Activated naive CD4-positive, alpha-beta T cell treated with Interleukin-2 at 50 U/mL for 16 hours (primary cell): ENCODE results near the gene REC8.

Source experiments
- DNase-seq: peaks from one replicate; pipeline ENCODE4 v3.0.0-alpha.2; 2020

Gene REC8

DNA sequence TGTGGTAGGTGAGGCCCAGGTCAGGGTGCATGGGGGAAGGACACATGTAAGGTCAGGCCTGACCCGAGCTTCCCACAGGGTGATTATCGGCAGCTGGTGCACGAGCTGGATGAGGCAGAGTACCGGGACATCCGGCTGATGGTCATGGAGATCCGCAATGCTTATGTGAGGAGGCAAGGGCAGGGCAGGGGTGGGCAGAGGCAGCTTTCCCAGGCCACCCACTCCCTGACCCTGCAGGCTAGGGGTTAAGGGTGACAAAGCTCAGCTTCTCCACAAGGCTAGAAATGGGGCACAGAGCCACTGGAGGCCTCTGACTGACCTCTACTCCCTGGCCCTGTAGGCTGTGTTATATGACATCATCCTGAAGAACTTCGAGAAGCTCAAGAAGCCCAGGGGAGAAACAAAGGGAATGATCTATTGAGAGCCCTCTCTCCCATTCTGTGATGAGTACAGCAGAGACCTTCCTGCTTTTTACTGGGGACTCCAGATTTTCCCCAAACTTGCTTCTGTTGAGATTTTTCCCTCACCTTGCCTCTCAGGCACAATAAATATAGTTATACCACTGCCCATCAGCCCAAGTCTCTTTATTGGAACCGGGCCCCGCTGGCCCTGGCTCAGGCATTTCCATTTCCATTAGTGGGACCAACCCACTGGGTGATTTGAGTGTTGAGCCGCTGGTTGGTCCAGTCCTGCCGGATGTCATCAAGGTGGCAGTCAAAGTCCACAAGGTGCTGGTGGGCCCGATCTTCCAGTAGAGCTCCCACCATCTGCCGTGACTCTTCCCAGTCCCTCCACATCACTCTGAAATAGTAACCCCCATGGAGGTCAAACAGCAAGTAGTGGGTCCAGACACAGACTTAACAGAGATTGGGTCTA is 33.2 kb upstream of the REC8 start:
- no peak for DNase-seq

DNA sequence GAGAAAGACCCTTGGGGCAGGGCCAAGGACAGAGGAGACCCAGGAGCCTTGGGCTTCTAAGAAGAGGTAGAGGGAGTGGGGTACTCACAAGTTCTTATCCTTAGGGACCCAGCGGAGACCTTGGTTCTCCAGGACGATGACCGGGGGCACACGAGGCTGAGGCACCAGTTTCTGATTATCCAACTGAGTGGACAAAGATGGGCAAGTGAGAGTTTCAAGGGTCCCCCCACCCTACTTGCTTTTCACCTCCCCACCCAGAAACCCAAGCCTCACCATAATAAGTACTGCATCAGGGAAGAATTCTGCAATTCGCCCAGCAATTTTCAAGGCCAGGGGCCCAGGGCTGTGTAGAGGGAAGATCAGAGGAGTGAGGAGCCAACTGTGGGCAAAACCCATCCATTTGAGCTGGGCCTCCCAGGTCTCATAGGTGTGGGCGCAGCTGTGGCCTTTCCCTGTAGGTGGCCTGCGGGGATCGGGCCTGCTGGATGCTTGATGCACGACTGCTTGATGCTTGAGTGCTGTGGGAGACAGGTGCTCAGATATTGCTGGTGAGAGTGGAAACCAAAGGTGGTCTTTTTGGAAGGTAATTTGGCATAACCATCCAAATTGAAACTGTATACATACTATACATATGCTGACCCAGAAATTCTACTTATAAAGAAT is 32.5 kb upstream of the REC8 start:
- DNase-seq: peak; percentile 32

DNA sequence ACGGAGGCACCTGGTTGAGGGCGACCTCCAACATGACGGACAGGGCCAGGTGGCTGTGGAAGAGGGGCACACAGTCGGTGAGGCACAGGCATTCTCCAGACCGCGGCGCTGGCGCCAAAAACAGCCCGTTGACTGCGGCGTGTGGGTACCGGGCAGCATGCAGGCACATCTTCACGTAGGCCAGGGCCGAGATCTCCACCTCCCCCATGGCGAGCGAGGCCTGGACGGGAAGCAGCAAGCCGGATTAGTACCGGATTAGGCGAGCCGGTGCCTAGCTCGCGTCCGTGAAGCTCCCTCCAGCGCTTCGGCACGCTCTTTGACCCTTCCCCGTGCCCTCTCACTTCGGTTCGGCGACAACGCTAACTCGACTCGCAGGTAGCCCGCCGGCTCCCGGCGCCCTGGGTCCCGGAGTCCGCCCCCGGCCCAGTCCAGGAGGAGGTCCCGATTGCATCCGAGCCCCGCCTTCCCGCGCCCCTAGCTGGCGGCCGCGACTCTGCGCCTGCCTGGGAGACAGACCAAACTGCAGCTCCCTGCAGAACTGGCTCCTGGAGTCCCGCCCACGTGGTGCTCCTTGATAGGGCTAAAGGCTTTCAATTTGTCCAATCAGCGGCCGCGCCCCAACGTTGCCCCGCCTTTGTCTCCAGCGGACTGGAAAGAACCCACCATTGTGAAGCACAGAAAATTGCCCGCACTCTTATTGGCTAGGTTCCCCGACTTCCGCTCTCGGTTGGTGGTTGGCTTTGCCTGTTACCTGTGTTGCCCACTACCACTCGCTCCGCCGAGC is 30.6 kb upstream of the REC8 start, which contains the start of gene EMC9:
EMC9 (minus strand) TSS at position 495 of the 784 bp plus-strand sequence; CDS start at position 208, 287 bp downstream.
- DNase-seq: peak; percentile 100

DNA sequence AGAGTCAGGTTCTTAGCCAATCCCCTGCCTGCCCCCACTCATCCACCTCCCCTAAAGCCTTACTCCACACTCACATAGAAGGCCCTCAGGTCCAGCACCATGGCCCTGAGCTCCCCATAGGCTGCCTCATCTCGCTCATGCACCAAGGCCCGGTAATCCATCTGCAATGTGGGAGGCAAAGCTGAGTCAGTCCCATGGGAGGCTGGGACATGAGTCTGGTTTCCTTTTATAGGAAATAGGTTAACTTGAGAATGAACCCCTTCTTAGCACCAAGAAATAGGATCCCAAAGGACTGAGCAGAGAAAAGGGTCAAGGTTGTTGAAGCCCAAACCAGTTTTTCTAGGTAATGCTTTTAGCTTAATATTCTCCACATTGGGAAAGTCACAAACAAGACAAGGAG is 28.4 kb upstream of the REC8 start:
- no peak for DNase-seq

DNA sequence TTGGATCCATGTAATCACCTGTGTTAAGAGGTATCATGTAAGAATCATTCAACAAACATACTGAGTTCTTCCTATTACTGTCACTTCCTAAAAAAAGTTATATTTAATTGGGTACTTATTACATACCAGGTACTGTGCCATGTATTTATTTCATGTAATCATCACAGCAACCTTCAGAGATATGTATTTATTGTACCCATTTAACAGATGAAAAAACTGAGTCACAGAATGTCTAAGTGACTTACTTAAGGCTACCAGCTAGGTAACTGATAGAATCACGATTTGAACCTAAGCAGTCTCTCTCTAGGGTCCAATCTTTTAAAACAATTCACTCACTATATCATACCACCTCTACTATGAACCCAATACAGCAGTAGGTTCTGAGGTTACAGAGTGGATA is 27.4 kb upstream of the REC8 start:
- no peak for DNase-seq

DNA sequence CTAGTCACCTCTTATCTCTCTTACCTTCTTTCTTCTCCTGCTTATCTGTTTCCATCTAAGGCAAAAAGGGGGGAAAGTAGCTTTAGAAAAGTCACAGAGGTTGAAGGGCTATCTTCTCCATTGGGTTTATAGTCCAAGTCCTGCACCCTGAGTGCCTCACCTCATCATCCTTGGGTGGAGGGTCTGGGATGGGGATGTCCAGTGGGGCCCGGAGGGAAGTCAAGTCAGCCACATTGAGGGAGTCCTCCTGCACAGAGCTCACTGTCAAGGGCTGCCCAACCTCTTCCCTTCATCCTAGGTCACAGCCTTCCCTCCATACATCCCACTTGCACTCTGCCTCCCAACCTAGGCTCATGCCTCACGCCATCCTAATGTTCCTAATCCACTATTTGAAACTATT is 26.7 kb upstream of the REC8 start:
- no peak for DNase-seq

DNA sequence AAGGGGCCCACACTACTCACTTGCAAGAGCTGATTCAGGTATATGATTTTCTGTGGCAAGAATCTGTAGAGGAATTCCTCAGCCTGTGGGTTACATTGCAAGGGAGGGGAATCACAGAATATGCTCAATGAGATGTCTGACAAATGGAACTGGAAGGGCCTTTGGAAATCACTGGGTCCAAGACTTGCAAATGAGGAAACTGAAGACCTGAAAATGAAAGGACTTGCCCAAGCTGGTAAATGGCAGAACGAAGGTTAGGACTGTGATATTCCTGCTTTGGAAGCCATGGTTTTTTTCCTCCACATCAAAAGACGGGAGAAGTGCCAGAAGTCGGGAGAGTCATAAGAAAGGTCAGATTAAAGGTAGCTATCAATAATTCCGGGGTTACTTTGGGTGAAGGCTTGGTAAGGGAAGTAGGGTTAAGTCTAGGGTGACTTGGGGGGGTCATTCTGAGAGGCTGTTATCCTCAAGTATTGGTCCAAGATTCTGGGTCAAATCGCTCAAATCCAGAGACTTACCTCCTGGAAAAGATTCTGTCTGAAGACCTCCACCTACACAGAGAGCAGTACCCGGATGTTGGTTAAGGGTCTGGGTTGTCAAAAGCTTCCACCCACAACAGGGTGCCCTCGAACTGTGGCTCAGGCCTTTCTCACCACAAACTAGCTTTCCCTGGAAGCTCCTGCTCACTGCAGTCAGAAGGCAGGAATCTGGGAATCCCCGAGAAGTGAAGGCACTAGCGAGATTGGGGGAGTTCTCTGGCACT is 26.0 kb upstream of the REC8 start:
- no peak for DNase-seq

DNA sequence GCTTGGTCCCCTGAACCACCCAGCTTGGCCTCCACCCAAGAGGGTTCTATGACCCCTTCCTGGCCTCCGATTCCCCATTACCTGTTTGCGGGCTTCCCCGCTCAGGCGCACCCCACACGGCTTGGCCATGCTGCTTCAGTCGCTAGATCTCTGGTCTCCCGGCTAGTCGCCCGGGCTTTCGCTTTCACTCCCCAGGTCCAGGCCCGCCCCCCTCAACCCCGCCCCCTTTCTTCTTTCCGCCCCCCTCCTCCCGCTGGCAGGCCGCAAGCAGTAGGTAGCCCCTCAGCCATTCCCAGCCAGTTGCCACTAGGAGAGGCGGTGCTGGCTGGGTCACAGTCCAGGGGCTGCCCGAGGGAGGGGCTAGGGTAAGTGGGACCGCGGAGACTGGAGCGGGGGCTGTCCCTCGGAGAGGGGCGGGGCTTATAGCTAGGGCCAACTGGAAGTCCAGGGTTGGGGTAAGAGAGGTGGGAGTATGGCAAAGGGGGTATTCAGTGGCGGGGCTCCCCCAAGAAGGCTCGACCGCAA is 25.4 kb upstream of the REC8 start, which contains the start of gene PSME2:
PSME2 (minus strand) TSS at position 158 of the 525 bp plus-strand sequence; CDS start at position 129, 29 bp downstream.
- DNase-seq: peak; percentile 88

DNA sequence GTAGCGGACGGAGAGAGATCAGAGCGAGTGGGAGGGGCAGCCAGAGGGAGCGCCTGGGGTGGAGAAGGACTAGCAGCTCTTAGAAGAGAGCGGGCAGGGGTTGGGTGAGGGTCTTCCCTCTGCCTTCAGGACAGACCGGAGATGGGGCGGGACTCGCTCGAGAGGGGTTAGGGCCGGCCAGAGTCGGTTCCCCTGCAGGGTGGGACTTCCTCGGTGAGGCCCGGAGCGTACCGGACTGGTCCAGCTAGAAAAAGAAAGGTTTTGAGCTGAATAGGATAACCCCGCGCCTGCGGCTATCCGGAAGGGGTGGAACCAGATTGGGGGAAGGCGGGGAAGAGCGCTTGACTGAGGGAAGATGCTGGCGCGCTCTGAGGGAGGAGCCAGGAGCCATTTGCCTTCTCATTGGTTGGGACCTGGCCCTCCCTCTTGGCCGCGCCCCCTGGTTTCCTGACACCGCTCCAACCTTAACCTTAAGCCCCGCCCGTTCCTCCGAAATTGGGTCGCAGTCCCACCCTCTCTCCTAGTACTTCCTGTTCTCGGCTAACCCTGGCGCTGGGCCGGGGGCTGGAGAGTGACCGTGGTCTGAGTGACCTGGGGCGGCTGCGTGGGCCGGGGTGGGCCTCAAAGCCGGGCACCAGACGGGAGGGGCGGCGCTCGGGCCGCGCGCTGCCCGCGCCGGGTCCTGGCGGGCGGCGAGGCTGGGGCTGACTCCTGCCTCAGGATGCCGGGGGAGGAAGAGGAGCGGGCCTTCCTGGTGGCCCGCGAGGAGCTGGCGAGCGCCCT is 24.7 kb upstream of the REC8 start, which contains the start of gene RNF31:
RNF31 (plus strand) TSS at position 521 of the 783 bp plus-strand sequence; CDS start at position 722, 201 bp downstream.
- DNase-seq: peak; percentile 99

DNA sequence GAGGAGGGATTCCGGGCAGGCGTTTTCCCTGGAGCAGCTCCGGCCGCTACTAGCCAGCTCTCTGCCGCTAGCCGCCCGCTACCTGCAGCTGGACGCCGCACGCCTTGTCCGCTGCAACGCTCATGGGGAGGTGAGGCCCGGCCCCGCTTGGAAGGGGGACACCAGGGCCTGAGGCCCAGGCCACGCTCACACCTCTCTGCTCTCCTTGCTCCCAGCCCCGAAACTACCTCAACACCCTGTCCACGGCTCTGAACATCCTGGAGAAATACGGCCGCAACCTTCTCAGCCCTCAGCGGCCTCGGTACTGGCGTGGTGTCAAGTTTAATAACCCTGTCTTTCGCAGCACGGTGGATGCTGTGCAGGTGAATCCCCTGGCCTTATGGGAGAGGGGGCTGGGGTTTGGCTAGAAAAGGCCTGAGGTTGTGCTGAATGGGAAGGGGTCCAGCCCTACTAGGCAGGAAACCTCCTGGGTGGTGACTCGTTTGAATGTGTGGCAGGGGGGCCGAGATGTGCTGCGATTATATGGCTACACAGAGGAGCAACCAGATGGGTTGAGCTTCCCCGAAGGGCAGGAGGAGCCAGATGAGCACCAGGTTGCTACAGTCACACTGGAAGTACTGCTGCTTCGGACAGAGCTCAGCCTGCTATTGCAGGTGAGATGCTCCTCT is 24.0 kb upstream of the REC8 start:
- no peak for DNase-seq

DNA sequence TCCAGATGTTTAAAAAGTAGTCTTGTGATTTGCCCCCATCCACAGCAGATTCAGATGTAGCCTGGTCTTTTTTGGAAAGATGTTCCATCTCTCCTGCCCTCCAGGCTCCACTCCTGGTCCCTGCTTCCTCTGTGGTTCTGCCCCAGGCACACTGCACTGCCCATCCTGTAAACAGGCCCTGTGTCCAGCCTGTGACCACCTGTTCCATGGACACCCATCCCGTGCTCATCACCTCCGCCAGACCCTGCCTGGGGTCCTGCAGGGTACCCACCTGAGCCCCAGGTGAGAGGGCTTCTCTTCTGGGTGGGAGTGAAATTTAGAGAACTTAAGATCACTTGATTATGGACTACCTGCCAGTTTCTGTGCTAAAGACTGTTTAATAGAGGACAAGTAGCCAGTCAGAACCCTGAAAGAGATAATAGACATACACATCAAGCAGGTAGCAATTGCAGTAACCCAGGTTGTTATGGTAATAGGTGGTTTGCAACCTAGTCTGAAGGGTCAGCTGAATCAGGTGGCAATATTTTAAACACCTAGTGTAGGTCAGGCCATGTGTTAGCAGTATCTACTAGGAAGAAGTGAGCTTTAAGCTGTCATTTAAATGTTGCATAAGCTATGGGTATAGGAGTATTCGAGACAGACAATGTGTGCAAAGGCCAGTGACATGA is 22.4 kb upstream of the REC8 start:
- DNase-seq: no peak

DNA sequence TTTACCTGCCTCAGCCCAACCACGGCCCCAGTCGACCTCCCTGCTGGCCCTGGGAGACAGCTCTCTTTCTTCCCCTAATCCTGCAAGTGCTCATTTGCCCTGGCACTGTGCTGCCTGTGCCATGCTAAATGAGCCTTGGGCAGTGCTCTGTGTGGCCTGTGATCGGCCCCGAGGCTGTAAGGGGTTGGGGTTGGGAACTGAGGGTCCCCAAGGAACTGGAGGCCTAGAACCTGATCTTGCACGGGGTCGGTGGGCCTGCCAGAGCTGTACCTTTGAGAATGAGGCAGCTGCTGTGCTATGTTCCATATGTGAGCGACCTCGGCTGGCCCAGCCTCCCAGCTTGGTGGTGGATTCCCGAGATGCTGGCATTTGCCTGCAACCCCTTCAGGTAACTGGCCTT is 21.8 kb upstream of the REC8 start:
- DNase-seq: no peak

DNA sequence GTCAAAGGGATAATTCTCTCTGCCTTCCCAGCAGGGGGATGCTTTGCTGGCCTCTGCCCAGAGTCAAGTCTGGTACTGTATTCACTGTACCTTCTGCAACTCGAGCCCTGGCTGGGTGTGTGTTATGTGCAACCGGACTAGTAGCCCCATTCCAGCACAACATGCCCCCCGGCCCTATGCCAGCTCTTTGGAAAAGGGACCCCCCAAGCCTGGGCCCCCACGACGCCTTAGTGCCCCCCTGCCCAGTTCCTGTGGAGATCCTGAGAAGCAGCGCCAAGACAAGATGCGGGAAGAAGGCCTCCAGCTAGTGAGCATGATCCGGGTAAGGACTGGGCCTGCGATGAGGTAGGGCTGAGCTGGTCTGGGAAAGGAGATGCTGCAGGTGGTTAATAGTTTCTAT is 21.3 kb upstream of the REC8 start:
- no peak for DNase-seq

DNA sequence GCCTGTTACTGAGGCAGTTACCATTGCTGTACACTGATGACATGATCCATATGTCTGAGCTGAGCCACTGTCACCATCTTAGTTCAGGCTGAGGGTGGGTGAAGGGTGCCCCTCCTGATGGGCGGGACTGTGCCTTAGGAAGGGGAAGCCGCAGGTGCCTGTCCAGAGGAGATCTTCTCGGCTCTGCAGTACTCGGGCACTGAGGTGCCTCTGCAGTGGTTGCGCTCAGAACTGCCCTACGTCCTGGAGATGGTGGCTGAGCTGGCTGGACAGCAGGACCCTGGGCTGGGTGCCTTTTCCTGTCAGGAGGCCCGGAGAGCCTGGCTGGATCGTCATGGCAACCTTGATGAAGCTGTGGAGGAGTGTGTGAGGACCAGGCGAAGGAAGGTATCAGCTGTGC is 20.9 kb upstream of the REC8 start:
- DNase-seq: no peak

DNA sequence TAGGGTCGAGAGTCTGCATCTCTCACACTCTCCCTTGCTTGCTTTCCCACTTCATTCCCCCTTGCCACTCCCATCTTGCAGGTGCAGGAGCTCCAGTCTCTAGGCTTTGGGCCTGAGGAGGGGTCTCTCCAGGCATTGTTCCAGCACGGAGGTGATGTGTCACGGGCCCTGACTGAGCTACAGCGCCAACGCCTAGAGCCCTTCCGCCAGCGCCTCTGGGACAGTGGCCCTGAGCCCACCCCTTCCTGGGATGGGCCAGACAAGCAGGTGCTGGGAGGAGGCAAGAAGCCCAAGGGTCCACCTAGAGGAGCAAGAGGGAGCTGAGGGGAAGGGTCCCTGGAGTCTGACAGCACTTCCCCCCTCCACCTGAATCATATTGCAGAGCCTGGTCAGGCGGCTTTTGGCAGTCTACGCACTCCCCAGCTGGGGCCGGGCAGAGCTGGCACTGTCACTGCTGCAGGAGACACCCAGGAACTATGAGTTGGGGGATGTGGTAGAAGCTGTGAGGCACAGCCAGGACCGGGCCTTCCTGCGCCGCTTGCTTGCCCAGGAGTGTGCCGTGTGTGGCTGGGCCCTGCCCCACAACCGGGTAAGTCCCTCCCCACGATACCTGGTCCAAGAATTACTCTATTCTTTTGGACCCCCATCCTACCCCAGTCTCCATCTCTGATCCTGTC is 20.3 kb upstream of the REC8 start:
- no peak for DNase-seq

DNA sequence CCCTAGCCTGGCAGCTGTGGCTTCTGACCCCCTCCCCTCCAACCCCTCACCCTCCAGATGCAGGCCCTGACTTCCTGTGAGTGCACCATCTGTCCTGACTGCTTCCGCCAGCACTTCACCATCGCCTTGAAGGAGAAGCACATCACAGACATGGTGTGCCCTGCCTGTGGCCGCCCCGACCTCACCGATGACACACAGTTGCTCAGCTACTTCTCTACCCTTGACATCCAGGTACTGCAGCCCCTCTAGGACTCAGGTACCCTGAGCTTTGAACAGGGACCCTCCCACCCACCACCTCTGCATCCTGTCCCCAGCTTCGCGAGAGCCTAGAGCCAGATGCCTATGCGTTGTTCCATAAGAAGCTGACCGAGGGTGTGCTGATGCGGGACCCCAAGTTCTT is 16.8 kb upstream of the REC8 start:
- no peak for DNase-seq

DNA sequence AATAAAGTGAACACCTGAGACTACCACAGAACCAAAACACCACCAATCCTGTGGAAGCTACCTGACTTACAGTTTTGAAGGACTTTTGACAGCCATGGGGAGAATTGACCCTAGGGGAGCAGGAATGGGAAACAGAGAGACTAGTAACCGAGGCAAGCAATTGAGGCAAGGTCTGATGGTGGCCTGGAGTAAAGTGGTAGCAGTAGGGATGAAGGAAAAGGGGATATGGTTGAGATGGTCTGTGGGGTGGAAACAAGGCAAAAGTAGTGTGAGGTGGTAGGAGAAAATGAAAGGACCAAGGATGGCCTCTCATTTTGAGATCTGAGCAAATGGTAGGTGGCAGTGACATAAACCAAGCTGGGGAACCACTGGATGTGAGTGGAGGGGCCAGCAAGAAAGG is 15.0 kb upstream of the REC8 start:
- no peak for DNase-seq

DNA sequence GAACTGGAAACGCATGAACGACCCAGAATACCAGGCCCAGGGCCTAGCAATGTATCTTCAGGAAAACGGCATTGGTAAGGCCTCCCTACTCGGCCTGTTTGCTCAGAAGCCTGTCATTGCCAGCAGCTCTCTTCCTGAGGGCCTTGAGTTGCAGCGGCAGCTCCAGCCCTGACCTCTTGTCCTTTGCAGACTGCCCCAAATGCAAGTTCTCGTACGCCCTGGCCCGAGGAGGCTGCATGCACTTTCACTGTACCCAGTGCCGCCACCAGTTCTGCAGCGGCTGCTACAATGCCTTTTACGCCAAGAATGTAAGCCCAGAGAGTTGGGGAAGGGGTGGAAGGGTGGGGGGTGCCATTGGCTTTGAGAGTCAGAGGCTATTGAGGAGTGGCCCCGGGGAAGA is 14.5 kb upstream of the REC8 start:
- DNase-seq: no peak

DNA sequence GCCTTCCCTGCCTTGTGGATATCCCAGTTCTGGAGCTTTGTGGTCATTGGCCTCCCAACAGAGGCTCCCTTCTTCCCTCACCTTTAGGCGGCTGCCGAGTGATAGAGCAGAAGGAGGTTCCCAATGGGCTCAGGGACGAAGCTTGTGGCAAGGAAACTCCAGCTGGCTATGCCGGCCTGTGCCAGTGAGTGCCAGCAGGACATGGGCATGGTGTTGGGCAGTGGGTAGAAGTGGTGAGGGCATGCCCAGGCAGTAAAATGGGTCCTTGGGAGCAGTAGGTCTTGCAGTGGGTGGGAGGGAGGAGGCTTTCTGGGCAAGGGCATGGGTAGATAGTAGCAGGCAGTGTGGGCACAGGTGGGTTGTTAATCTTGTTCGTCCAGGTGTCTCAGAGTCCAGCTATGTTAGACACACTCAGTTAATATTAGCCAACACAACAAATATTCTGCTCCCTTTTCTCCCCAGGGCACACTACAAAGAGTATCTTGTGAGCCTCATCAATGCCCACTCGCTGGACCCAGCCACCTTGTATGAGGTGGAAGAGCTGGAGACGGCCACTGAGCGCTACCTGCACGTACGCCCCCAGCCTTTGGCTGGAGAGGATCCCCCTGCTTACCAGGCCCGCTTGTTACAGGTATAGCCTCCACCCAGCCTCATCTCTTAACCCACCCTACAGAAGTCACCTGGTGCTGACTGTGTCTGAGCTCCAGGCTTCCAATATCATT is 11.9 kb upstream of the REC8 start:
- DNase-seq: no peak
